Measurements from ENCODE around the gene LAMTOR1.
A peak's percentile ranks its signal among the peaks of the same experiment; 100 is the strongest.
"Not testable (repeated sequence)": the region's sequence is repeated elsewhere in the genome, so short reads cannot be mapped to it uniquely, and the experiment has no call there.

LAMTOR1 gene

DNA sequence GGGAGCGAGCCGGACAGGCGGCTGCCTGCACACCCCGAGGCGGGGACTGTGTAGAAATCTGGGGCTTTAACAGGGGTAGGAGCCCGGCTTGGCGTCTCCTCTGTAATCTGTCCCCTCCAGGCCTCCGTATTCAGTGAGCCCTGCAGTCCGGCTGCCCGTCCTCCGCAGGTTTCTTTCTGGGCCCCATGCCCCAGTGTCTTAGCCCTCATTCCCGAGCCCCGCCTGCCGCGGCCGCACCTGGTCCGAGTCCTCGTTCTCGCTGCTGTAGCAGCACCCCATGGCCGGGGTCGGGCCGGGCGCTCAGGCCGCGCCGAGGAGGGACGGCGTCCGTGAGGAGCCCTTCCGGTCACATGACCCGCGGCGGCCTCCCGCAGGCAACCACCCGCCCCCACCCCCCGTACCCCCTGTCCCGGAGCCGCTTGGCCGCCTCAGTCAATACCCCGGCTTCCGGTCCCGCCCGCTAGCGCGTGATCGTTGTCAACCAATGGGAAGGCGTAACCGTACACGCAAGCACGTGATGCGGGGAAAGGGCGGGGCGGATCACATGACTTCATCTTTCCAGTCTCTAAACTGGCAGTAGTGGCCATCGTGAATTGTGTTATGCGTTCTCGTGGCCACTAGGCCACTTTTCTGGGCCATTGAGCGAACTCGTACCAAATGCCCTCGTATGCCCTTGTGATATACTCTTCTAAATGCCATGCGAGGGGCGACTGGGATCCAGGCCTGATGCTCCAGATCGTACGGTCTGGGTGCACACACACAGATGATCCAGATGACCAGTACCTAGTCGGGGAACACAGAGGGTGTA lies at the start of gene LAMTOR1:
LAMTOR1 (minus strand) TSS at position 352 of the 808 bp plus-strand sequence; CDS start at position 279, 73 bp downstream.
- peak; percentile 90 to 100 (median 98) for DNase-seq

DNA sequence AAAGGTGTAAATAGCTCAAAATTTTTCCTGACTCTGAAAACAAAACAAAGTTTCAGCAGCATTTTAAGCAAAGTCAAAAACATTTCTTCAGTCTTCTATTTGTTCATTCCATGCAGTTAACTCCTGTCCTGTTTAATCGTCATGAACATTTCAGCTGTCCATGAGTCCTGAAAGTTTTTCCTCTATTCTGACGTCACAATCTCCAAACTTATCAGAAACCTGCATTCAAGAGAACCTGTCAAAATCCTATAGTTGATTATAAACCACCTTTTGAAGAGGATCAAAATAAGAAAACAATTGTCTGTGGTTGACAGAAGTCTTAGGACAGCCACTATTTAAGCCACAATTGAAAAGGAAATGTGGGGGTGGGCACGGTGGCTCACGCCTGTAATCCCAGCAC lies 47.8 kb upstream of the LAMTOR1 start:
- no peak for DNase-seq

DNA sequence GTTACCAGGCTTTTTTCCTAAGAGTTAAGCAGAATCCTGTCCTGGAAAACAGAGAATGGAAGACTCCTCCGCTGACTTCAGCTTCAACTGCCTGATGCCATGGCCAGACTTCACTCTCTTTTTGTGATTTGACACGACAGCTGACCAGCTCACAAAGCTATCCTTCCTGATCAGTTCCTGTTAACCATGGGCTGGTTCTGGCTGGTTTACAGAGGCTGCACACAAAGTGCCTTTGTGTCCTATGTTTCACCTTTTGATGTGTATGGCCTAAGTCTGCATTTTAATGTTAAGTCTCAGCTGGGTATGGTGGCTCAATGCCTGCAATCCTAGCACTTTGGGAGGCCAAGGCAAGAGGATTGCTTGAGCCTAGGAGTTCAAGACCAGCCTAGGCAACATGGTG lies 43.5 kb upstream of the LAMTOR1 start:
- no peak for DNase-seq

DNA sequence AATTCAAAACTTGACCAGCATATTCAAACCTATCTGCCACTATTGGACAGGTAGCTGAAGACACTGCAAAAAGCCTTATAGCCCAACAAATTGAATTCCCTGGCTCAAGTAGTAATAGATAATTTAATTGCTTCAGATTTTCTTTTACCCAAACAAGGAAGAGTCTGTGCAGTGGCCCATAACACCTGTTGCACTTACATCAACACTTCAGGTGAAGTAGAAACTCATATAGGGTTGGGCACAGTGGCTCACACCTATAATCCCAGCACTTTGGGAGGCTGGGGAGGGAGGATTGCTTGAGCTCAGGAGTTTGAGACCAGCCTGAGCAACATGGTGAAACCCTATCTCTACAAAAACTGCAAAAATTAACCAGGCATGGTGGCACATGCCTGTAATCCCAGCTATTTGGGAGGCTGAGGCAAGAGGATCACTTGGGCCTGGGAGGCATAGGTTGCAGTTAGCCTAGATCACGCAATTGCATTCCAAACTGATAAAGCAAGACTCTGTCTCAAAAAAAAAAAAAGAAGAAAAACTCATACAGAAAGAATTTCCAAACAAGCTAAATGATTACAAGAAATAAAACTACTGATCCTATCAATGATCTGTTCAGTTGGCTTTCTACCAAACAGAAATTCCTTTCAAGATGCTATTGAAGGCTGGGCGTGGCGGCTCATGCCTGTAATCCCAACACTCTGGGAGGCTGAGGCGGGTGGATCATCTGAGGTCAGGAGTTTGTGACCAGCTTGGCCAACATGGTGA lies 41.9 kb upstream of the LAMTOR1 start:
- no peak for DNase-seq

DNA sequence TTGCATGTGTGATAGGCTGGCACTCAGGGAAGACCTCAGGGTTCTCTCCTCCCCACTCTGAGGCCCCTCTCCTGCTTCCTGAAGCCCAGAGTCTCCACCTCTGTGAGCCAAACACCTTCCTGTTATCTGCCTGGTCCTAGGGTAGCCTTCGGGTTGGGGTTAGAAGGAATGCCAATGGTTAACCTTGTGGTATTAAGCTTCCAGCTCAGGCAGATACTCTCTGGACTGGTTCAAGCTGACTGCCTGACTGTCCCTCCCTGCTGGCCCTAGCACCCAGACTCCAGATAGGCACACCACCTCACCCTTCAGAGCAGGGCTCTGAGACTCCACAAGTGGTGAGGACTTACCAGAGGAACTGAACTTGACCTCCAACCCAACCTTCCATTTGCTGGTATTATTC lies 39.4 kb upstream of the LAMTOR1 start:
- not testable (repeated sequence) for DNase-seq

DNA sequence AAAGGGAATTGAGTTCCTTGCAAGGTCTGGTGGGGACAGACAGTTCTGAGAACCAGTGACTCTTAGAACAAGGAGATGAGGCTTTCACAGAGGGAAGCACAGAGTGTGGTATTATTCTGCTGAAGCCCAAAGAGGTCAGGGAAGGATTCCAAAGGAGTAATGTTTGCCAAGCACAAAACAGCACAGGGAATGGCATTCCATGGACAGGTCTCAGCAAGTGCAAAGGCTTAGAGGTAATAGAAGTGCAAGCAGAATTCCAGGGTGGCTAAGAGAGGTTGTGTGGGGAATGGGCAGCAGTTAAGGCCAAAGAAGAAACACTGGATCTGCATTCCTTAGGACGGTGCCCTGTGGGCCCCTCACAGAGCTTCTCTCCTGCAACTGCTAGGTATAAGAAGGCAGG lies 39.0 kb upstream of the LAMTOR1 start:
- DNase-seq = not testable (repeated sequence)

DNA sequence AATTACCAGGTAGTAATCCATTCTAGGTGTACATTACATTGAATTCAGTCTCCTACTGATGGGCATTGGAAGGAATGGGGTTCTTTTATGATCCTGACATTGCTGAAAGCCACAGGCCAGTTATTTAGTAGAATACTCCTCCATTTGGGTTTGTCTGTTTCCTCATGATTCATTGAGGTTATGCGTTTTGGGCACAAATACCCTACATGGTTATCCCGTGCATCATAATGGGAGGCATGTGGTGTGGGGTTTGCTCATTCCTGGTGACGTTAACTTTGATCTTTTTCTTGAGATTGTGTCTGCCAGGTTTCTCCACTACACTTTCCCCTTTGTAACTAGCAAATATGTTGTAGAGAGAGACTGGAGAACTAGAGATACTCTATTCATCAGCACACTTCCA lies 38.0 kb upstream of the LAMTOR1 start:
- DNase-seq = no peak

DNA sequence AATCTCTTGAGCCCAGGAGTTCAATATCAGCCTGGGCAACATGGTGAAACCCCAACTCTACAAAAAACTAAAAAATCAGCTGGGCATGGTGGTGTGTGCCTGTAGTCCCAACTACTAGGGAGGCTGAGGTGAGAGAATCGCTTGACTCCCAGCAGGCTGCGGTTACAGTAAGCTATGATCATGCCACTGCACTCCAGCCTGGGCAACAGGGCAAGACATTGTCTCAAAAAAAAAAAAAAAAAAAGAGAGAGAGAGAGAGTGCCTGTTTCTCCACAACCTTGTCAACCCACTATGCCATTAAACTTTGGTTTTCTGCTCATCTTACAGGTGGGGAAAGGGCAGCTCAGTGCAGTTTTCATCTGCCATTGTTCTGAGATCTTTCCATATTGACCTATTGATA lies 37.6 kb upstream of the LAMTOR1 start:
- no peak for DNase-seq

DNA sequence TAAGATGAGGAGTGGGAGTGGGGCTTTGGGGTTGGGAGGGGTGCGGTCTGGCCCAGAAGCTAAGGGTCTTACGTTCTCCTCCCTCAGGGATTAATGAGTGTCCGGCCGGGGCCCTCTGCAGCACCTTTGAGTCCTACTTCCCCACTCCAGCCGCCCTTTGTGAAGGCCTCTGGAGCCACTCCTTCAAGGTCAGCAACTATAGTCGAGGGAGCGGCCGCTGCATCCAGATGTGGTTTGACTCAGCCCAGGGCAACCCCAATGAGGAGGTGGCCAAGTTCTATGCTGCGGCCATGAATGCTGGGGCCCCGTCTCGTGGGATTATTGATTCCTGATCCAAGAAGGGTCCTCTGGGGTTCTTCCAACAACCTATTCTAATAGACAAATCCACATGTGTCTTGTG lies 36.4 kb upstream of the LAMTOR1 start:
- no peak for DNase-seq

DNA sequence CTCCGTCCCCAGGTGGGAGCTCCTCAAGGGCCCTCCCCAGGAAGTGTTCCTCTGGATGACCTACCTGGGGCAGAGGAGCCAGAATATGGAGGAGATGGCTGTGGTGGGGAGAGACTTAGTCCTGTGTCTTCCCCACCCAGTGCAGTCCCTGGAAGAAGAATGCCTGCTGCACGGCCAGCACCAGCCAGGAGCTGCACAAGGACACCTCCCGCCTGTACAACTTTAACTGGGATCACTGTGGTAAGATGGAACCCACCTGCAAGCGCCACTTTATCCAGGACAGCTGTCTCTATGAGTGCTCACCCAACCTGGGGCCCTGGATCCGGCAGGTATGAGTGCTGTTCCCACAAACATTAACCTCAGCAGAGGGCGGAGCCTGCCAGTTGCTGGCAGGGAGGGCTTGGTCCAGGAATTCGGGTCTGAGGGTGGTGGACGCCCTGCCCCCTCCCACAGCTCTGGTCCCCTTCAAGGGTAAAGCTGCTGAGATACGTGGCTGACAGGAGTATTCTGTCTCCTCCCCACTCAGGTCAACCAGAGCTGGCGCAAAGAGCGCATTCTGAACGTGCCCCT lies 35.8 kb upstream of the LAMTOR1 start:
- no peak for DNase-seq

DNA sequence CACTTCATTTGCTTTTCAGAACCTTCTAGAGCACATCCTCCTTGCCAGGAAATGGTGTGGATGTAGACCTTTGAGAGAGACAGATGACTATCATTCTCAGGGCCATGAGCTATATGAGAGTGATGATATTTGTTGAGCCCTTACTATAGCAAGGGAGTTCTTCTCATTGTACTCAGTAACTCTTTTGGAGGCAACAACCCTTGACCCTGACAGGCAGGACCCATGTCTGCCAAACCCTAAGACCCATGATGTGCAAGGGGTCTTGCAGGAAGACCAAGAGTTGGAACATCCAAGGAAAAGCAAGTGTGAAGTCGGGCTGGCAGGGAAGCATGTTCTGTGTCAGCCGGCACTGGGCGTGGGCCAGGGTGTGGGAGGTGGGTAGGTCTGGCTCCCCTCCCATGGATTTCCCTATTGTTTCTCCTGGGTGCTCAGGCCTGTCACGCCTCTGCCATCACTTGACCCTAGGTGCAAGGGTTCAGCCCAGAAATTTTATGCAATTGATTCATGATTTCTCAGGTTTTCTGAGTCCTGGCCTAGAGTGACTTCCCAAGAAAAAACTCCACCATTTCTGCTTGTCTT lies 33.7 kb upstream of the LAMTOR1 start:
- no peak for DNase-seq

DNA sequence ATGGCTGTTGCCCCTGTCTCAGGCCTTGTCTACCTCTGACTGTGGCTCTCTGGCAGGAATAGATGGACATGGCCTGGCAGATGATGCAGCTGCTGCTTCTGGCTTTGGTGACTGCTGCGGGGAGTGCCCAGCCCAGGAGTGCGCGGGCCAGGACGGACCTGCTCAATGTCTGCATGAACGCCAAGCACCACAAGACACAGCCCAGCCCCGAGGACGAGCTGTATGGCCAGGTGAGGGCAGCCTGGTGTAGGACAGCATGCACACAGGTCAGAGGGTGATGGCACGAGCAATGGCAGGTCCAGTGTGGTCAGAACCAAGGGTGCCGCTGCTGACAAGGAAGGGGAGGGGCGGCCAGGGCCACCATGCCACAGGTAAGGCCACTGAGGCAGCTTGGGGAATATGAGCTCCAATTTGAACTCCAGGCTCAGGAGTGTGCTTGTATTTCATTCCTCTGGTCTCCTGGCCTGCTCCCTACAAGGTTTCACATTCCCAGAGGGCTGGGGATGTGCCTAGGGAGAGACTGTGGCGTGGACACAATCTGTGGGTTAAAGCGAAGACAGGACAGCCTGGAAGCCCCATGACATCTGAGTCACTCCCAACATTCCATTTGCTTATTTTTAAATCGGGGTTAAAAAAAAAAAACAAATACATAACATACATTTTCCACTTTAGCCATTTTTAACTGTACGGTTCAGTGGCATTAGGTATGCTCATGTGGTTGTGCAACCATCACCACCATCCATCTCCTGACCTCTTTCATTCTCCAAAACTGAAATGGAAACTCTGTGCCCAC lies 33.0 kb upstream of the LAMTOR1 start:
- DNase-seq = no peak

DNA sequence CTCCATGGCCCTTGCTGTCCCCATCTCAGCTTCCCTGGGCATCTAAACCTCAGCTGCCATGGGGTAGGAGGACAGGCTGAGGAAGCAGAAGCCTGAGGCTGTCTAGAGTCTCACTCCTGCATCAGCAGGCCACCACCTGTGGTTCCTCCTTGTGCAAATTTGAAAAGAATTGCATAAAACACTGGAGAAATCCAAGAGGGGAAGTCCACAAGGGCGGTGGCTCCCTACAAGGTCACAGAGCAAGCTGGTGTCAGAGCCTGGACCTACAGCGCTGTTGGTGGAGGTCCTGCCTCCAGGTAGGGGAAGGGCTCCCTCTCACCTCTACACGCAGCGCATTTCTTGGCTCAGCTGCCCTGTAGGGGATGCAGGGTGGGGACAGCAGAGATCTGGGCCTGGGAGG lies 32.4 kb upstream of the LAMTOR1 start, which contains the start of gene FOLR3:
FOLR3 (plus strand) TSS at position 253 of the 400 bp plus-strand sequence. CDS start 228 bp downstream, outside the sequence.
- DNase-seq = not testable (repeated sequence)

DNA sequence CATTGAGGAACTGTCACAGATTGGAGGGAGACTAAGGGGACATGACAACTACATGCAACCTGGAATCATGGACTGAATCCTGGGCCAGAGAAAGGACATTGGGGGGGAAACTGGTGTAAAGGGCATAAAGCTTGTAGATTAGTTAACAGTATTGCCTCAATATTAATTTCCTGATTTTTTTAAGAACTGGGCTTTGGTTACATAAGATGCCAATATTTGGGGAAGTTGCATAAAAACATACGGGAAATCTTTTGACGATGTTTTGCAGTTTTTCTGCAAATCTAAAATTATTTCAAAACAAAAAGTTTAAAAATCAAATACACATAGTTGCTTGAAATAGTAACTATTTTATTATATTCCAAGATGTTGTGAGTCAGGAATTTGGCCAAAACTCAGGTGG lies 29.5 kb upstream of the LAMTOR1 start:
- no peak for DNase-seq

DNA sequence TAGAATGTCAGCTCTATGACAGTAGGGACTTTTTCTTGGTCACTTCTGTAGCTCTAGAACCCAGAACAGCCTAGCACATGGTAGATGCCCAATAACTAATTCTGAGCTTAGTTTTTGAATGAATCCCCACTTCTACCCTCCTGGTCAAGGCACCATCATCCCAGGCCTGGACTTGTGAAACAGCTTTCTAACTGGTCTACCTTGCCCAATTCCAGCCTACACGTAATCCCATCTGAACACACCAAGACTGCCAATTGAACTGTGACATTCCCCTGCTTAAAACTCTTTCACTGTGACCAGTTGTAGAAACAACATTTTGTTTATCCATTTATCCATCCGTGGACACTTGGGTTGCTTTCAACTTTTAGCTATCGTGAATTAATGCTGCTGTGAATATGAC lies 26.3 kb upstream of the LAMTOR1 start:
- no peak for DNase-seq

DNA sequence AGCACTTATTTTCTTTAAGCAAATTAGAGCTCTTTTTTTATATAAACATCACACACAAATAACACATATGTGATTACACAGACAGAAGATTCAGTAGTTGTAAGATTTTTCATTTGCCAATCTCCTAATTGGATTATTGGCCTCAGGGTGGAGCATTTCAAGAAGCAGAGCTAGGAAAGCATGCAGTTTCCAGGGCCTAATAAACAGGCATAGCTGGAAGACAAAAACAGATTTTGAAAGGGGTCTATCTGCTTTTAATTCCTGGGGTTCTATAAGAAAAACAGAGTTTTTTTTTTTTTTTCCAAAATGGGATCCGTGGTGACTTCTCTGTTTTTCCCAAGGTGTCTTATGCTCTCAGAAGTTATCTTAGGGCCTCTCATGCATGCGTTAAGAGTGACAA lies 24.8 kb upstream of the LAMTOR1 start:
- no peak for DNase-seq

DNA sequence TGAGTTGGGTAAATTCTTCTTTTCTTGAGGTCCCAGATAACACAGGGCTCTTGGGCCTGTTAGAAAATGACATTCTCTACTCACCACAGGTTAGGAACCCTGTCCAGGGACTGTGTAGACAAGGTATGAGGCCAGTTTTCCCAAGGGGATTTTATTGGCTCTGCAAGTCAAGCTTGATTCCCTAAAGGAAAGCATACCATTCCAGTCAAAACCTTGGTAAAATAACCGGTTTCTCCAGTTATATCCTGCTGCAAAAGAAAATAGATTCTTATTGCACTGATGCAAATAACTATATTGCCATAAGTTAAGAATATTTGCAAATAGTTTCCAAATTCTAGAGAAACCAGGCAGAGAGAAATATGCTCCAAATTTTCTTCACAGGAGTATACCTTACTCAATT lies 22.9 kb upstream of the LAMTOR1 start:
- no peak for DNase-seq

DNA sequence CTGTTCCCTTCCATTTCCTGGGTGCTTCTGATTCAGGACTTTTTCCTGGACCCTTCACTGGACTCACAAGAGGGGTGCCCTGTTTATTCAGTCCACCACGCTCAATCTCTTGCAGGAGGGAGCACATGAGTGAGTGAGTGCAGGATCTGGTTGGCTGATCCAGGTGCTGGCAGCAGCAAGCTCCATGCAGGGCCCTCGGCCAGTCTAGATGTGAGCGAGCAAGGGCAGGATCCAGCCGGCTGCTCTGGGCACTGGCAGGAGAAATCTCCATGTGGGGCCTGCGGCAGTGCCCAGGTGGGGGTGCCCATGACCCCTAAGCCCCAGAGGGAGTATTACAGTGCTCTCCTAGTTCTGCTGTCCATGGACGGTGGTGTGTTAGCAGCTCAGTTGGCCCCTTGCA lies 20.9 kb upstream of the LAMTOR1 start:
- no peak for DNase-seq

DNA sequence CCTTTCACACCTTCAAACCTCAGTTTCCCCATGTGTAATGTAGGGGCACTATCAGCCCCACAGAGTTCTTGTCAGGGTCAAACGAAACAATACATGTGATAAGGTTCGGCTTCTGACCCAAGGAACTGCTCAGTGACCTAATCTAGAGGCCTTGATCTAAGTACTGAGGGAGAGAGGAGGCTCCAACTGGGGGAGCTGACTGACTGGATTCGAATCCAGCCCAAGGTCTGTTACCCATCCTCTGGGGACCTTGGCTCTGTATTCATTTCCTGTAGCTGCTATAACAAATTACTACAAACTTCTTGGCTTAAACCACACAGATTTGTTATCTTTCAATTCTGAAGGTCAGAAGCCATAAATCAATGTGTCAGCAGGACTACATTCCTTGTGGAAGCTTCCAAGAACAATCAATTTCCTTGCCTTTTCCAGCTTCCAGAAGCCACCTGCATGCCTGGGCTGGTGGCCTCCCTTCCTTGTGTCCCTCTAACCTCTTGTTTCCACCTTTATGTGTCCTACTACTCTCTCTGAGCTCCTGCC lies 20.1 kb upstream of the LAMTOR1 start:
- DNase-seq = no peak

DNA sequence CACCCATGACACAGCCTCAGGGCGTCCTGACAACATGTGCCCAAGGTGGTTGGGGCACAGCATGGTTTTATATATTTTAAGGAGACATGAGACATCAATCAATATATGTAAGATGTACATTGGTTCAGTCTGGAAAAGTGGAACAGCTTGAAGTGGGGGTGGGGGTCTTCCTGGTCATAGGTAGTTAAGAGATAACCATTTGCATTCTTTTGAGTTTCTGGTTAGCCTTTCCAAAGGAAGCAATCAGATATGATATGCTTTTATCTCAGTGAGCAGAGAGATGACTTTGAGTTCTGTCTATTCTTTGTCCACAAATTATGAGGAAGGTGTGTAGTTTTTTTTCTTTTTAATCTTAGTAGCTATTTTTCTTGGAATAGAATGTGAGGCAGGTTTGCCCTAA lies 19.5 kb upstream of the LAMTOR1 start:
- DNase-seq = no peak

DNA sequence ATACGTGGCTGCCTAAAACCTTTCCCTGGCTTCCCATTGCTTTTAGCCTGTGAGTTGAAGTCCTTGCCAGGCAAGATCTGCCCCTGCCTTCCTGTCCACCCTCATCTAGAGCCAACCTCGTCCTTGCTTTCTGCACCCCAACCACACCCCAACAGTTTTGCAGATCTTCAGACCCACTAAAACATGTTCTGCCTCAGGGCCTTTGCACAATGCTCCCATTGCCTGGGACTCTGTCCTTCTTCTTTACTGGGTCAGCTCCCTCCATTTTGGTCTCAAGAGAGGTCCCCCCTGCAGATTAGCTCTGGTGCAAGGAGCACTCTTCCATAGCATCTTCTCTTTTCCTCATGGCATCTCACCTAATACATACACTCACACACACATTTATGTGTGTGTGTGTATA lies 17.8 kb upstream of the LAMTOR1 start:
- no peak for DNase-seq
